ENCODE measurements around the gene ARHGEF33. TPM values are rescaled to one million over a fixed set of nuclear protein-coding genes. Genes with fewer than 3 reads are reported as not detected.

Gene ARHGEF33
- total RNA-seq, 2 donors from 2014 or later, result 0.32 to 0.35 TPM

DNA sequence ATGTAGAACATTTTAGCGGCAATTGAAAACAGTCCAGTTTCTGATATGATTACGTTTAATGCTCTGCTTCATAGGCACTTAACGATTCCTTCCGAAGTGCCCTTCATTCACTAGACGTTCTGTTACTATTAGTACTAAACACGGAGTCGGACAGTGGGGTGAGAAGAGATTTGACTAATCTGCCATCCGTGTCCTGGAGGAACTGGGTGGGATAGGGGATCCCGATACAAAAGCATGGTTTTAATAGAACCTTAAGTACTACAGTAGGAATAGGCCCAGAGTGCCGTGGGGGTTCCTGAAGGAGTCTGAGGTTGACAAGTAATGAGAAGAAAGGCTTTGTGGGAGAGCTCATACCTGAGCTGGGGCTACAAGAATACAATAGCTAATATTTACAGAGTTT is 13.3 kb upstream of the ARHGEF33 start:
- H3K4me3 ChIP-seq, result peak overlapping the region; percentile 86
- no peak for DNase-seq
- intact Hi-C loops (cut with DNase I), result no loop called here
- TF ChIP-seq, protein P1, sequence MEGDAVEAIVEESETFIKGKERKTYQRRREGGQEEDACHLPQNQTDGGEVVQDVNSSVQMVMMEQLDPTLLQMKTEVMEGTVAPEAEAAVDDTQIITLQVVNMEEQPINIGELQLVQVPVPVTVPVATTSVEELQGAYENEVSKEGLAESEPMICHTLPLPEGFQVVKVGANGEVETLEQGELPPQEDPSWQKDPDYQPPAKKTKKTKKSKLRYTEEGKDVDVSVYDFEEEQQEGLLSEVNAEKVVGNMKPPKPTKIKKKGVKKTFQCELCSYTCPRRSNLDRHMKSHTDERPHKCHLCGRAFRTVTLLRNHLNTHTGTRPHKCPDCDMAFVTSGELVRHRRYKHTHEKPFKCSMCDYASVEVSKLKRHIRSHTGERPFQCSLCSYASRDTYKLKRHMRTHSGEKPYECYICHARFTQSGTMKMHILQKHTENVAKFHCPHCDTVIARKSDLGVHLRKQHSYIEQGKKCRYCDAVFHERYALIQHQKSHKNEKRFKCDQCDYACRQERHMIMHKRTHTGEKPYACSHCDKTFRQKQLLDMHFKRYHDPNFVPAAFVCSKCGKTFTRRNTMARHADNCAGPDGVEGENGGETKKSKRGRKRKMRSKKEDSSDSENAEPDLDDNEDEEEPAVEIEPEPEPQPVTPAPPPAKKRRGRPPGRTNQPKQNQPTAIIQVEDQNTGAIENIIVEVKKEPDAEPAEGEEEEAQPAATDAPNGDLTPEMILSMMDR (IDR thresholded peaks at IDR 0.05), result no peak
- H3K36me3 ChIP-seq, result no peaks in the 10 kb centered on the region
- H3K9ac ChIP-seq (ENCODE audit: low read depth in 2 of 2, low read length in 2 of 2), result peak overlapping the region; percentile 76 to 79
- no peaks in the 10 kb centered on the region for H3K27me3 ChIP-seq
- no peaks in the 10 kb centered on the region for H3K4me1 ChIP-seq
- H3K9me3 ChIP-seq, result no peaks in the 10 kb centered on the region
- H3K27ac ChIP-seq, result no peak overlapping the region

DNA sequence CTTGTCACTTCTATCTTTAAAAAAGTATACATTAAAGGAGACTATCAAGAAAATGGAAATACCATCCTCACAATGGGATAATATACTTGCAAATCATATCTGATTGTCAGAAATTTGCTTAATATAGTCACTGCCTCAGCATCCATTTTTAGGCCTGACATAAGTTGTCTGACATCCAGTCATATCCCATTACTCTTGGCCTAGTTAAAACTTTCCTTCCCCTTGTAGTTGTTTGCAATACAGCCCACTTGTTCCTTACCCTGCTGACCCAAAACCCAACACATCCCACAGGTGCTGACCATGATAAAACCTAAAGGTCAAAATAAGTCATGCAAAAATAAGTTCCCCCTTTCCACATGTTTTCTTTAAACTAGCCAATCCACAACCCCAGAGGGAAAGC is 3.6 kb upstream of the ARHGEF33 start:
- Histone ChIP-seq H3K9ac (ENCODE audit: low read depth in 2 of 2, low read length in 2 of 2) (no peak overlapping the region), H3K27me3 (no peaks in the 10 kb centered on the region), H3K9me3 (no peaks in the 10 kb centered on the region), H3K27ac (no peak overlapping the region), H3K4me3 (no peak overlapping the region), H3K4me1 (no peaks in the 10 kb centered on the region), H3K36me3 (no peaks in the 10 kb centered on the region)
- TF ChIP-seq, protein P1 (IDR thresholded peaks at IDR 0.05), result no peak
- intact Hi-C loops (cut with DNase I), result no loop called here
- DNase-seq, result no peak

- Histone ChIP-seq H3K9ac (ENCODE audit: low read depth in 2 of 2, low read length in 2 of 2) (no peak overlapping the region), H3K36me3 (no peaks in the 10 kb centered on the region), H3K4me3 (no peak overlapping the region), H3K4me1 (no peaks in the 10 kb centered on the region), H3K27me3 (no peaks in the 10 kb centered on the region), H3K9me3 (no peaks in the 10 kb centered on the region), H3K27ac (no peak overlapping the region)
- DNase-seq, result no peak
- TF ChIP-seq, protein P1 (IDR thresholded peaks at IDR 0.05), result no peak
- intact Hi-C loops (cut with DNase I), result no loop called here
These were observed 2.3 kb upstream of the ARHGEF33 start for GRCh38 chr2:38887347-38887746.

DNA sequence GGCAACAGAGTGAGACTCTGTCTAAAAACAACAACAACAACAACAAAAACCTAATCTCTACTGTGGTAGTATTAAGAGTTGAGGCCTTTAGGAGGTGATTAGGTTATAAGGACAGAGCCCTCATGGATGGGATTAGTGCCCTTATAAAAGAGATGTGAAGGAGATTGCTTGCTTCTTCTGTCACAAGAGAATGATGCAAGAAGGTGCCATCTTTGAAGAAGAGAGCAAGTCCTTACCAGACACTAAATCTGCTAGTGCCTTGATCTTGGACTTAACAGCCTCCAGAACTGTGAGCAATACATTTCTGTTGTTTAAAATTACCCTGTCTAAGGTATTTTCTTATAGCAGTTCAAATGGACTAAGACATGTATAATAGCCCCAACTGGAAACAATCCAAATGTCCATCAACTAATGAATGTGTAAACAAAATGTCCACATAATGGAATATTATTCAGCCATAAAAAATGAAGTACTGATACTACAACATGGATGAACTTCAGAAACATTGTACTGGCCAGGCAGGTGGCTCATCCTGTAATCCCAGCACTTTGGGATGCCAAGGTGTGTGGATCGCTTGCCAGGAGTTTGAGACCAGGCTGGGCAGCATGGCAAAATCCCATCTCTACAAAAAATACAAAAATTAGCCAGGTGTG is 1.6 kb upstream of the ARHGEF33 start:
- no peak overlapping the region for H3K9ac ChIP-seq (ENCODE audit: low read depth in 2 of 2, low read length in 2 of 2)
- H3K27ac ChIP-seq, result no peak overlapping the region
- intact Hi-C loops (cut with DNase I), result no loop called here
- no peaks in the 10 kb centered on the region for H3K9me3 ChIP-seq
- DNase-seq, result no peak
- TF ChIP-seq, protein P1 (IDR thresholded peaks at IDR 0.05), result no peak
- H3K36me3 ChIP-seq, result no peaks in the 10 kb centered on the region
- H3K4me3 ChIP-seq, result no peak overlapping the region
- no peaks in the 10 kb centered on the region for H3K27me3 ChIP-seq
- no peaks in the 10 kb centered on the region for H3K4me1 ChIP-seq

- Histone ChIP-seq H3K9me3 (no peaks in the 10 kb centered on the region), H3K27me3 (no peaks in the 10 kb centered on the region), H3K4me1 (no peaks in the 10 kb centered on the region), H3K27ac (no peak overlapping the region), H3K4me3 (no peak overlapping the region), H3K9ac (ENCODE audit: low read depth in 2 of 2, low read length in 2 of 2) (no peak overlapping the region), H3K36me3 (no peaks in the 10 kb centered on the region)
- TF ChIP-seq, protein P1 (IDR thresholded peaks at IDR 0.05), result no peak
- intact Hi-C loops (cut with DNase I), result no loop called here
- DNase-seq, result no peak
These were observed 630 bp upstream of the ARHGEF33 start for GRCh38 chr2:38889045-38889444.

Measured in colonic mucosa (tissue), 4 donors.